Measurements from ENCODE around the gene PRIM2.

DNA sequence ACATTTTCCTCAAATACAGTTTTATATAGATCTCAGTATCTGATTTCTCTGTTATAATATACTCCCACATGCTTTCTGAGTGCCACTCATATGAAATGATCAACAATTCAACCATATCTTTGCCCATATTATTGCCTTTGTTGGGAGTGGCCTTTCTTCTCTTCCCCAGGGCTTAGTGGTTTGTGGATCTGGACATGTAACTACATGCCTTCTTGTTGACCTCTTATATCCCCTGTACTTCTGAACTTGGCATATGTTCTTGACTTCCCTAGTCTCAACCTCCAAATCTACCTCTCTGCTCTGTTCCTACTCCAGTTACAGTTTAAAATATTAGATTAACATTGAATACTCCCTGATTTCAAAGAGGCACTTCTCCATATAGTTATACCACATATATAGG is 34.3 kb upstream of the PRIM2 start:
- TF ChIP-seq, protein P1, sequence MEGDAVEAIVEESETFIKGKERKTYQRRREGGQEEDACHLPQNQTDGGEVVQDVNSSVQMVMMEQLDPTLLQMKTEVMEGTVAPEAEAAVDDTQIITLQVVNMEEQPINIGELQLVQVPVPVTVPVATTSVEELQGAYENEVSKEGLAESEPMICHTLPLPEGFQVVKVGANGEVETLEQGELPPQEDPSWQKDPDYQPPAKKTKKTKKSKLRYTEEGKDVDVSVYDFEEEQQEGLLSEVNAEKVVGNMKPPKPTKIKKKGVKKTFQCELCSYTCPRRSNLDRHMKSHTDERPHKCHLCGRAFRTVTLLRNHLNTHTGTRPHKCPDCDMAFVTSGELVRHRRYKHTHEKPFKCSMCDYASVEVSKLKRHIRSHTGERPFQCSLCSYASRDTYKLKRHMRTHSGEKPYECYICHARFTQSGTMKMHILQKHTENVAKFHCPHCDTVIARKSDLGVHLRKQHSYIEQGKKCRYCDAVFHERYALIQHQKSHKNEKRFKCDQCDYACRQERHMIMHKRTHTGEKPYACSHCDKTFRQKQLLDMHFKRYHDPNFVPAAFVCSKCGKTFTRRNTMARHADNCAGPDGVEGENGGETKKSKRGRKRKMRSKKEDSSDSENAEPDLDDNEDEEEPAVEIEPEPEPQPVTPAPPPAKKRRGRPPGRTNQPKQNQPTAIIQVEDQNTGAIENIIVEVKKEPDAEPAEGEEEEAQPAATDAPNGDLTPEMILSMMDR (IDR thresholded peaks at IDR 0.05), result no peak
- TF ChIP-seq POLR2A (IDR thresholded peaks at IDR 0.05), result no peak
